BLaER1 treated with 17β-estradiol and CSF1 and Interleukin-3, amounts not matched to agents 10 nM and 100 nM (cell line): ENCODE results near the gene ZSCAN10.

ENCODE experiments used
- H3K27ac ChIP-seq, 11 experiments: shearing (Covaris generic); formaldehyde crosslinking; 2 replicates each; pipeline ENCODE4 v1.8.1; 2022
- H3K27me3 ChIP-seq, 11 experiments: shearing (Covaris generic); formaldehyde crosslinking; 2 replicates each; pipeline ENCODE4 v1.8.1; 2022
- H3K36me3 ChIP-seq, 11 experiments: shearing (Covaris generic); formaldehyde crosslinking; 2 replicates each; pipeline ENCODE4 v1.8.1; 2022
- H3K4me1 ChIP-seq, 10 experiments: shearing (Covaris generic); formaldehyde crosslinking; 2 replicates each; pipeline ENCODE4 v1.8.1; 2022
- H3K4me2 ChIP-seq, 11 experiments: shearing (Covaris generic); formaldehyde crosslinking; 2 replicates each; pipeline ENCODE4 v1.8.1; 2022
- H3K4me3 ChIP-seq, 10 experiments: shearing (Covaris generic); formaldehyde crosslinking; 2 replicates each; pipeline ENCODE4 v1.8.1; 2022
- H3K9ac ChIP-seq, 11 experiments: shearing (Covaris generic); formaldehyde crosslinking; 2 replicates each; pipeline ENCODE4 v1.8.1; 2022
- H3K9me3 ChIP-seq, 11 experiments: shearing (Covaris generic); formaldehyde crosslinking; replicated peaks in 1 of 11; 2 replicates each; pipeline ENCODE4 v1.8.1; 2022
- H4K20me1 ChIP-seq, 11 experiments: shearing (Covaris generic); formaldehyde crosslinking; 2 replicates each; pipeline ENCODE4 v1.8.1; 2022
- Cebpa-rat ChIP-seq, 11 experiments: shearing (Covaris generic); IDR thresholded peaks; 2 replicates each; pipeline ENCODE4 v1.8.1; 2022

The ZSCAN10 gene

GRCh38 chr16:3068487-3068886 is 30.6 kb downstream of the ZSCAN10 start:
- Histone ChIP-seq H3K27ac (peak overlapping the region in 4 of 11 experiments; percentile 38 to 58 (median 43); a peak in 7 of 22 replicates), H3K9ac (no peak overlapping the region), H4K20me1 (no peaks in the 10 kb centered on the region), H3K4me3 (no peak overlapping the region), H3K4me2 (peak overlapping the region in 5 of 11 experiments; percentile 19 to 40 (median 33); a peak in 3 of 22 replicates), H3K36me3 (no peaks in the 10 kb centered on the region), H3K9me3 (peaks cover 0 to 8% (median 5%) of the 10 kb centered on the region in 11 experiments; a peak in 7 of 22 replicates), H3K27me3 (no peaks in the 10 kb centered on the region), H3K4me1 (peaks cover 17 to 73% (median 61%) of the 10 kb centered on the region in 10 experiments)
- TF ChIP-seq Cebpa-rat (IDR thresholded peaks at IDR 0.05), result no peak

- no peak overlapping the region for H3K9ac ChIP-seq
- no peaks in the 10 kb centered on the region for H4K20me1 ChIP-seq
- H3K4me2 ChIP-seq, result peak overlapping the region in 1 of 11 experiments; percentile 30; a peak in 1 of 22 replicates
- TF ChIP-seq Cebpa-rat (IDR thresholded peaks at IDR 0.05), result no peak
- H3K36me3 ChIP-seq, result no peaks in the 10 kb centered on the region
- H3K27me3 ChIP-seq, result no peaks in the 10 kb centered on the region
- peaks cover 0 to 8% (median 5%) of the 10 kb centered on the region in 11 experiments; a peak in 7 of 22 replicates for H3K9me3 ChIP-seq
- H3K4me3 ChIP-seq, result no peak overlapping the region
- H3K27ac ChIP-seq, result peak overlapping the region in 1 of 11 experiments; percentile 59; a peak in 2 of 22 replicates
- peaks cover 9 to 52% (median 41%) of the 10 kb centered on the region in 10 experiments for H3K4me1 ChIP-seq
Observed at GRCh38 chr16:3066440-3066748, 32.7 kb downstream of the ZSCAN10 start.

- Histone ChIP-seq H3K4me1 (peaks cover 9 to 47% (median 36%) of the 10 kb centered on the region in 10 experiments), H4K20me1 (no peaks in the 10 kb centered on the region), H3K9me3 (peaks cover 0 to 8% (median 5%) of the 10 kb centered on the region in 11 experiments; a peak in 7 of 22 replicates), H3K4me2 (peak overlapping the region in 8 of 11 experiments; percentile 19 to 62 (median 28); a peak in 11 of 22 replicates), H3K36me3 (no peaks in the 10 kb centered on the region), H3K27ac (peak overlapping the region in 3 of 11 experiments; percentile 37 to 59 (median 37); a peak in 5 of 22 replicates), H3K4me3 (no peak overlapping the region), H3K27me3 (no peaks in the 10 kb centered on the region), H3K9ac (peak overlapping the region in 2 of 11 experiments; percentile 4 to 6; a peak in 1 of 22 replicates)
- TF ChIP-seq Cebpa-rat (IDR thresholded peaks at IDR 0.05), result no peak
Observed at GRCh38 chr16:3065742-3066439, 33.2 kb downstream of the ZSCAN10 start.

GRCh38 chr16:3065069-3065741 is 33.9 kb downstream of the ZSCAN10 start, which contains the start of gene IL32:
Gene IL32, plus strand, starts transcription at chr16:3065640. Its CDS starts 172 bp downstream, at chr16:3065812.
- Histone ChIP-seq H3K9me3 (peaks cover 0 to 8% (median 5%) of the 10 kb centered on the region in 11 experiments; a peak in 7 of 22 replicates), H3K27ac (peak within 1 kb of the TSS in 8 of 11 experiments; percentile 6 to 59 (median 31); a peak in 10 of 22 replicates), H3K4me1 (peaks cover 11 to 43% (median 32%) of the 10 kb centered on the region in 10 experiments), H3K9ac (peak within 1 kb of the TSS in 2 of 11 experiments; percentile 4 to 6; a peak in 2 of 22 replicates), H3K36me3 (no peaks in the 10 kb centered on the region), H3K4me3 (no peak within 1 kb of the TSS), H4K20me1 (no peaks in the 10 kb centered on the region), H3K4me2 (peak within 1 kb of the TSS in 9 of 11 experiments; percentile 9 to 62 (median 25); a peak in 15 of 22 replicates), H3K27me3 (no peaks in the 10 kb centered on the region)
- TF ChIP-seq Cebpa-rat (IDR thresholded peaks at IDR 0.05), result no peak

GRCh38 chr16:3063625-3064386 is 35.3 kb downstream of the ZSCAN10 start:
- Histone ChIP-seq H3K9ac (no peak overlapping the region), H3K27ac (no peak overlapping the region), H3K36me3 (no peaks in the 10 kb centered on the region), H3K27me3 (no peaks in the 10 kb centered on the region), H4K20me1 (no peaks in the 10 kb centered on the region), H3K9me3 (no peaks in the 10 kb centered on the region), H3K4me3 (no peak overlapping the region), H3K4me2 (no peak overlapping the region), H3K4me1 (peaks cover 19 to 44% (median 36%) of the 10 kb centered on the region in 10 experiments)
- no peak for TF ChIP-seq Cebpa-rat (IDR thresholded peaks at IDR 0.05)

GRCh38 chr16:3062553-3062952 is 36.5 kb downstream of the ZSCAN10 start:
- 0 out of 22 replicates have a peak, but pooled peaks cover 0 to 4% (median 0%) of the 10 kb centered on the region in 11 experiments for H3K36me3 ChIP-seq
- no peak overlapping the region for H3K4me2 ChIP-seq
- peaks cover 0 to 6% (median 0%) of the 10 kb centered on the region in 11 experiments; a peak in 3 of 22 replicates for H4K20me1 ChIP-seq
- H3K4me3 ChIP-seq, result no peak overlapping the region
- no peaks in the 10 kb centered on the region for H3K9me3 ChIP-seq
- no peak for TF ChIP-seq Cebpa-rat (IDR thresholded peaks at IDR 0.05)
- H3K27ac ChIP-seq, result no peak overlapping the region
- peaks cover 28 to 43% (median 36%) of the 10 kb centered on the region in 10 experiments for H3K4me1 ChIP-seq
- H3K9ac ChIP-seq, result no peak overlapping the region
- H3K27me3 ChIP-seq, result no peaks in the 10 kb centered on the region

GRCh38 chr16:3060339-3061127 is 38.6 kb downstream of the ZSCAN10 start:
- Histone ChIP-seq H3K4me1 (peaks cover 41 to 51% (median 48%) of the 10 kb centered on the region in 10 experiments), H3K27ac (peak overlapping the region in 2 of 11 experiments; percentile 92 to 96; a peak in 4 of 22 replicates), H3K36me3 (peaks cover 0 to 16% (median 0%) of the 10 kb centered on the region in 11 experiments; a peak in 3 of 22 replicates), H3K9me3 (no peaks in the 10 kb centered on the region), H3K4me2 (peak overlapping the region; percentile 95 to 100 (median 99); a peak in 19 of 22 replicates), H4K20me1 (peaks cover 0 to 6% (median 0%) of the 10 kb centered on the region in 11 experiments; a peak in 3 of 22 replicates), H3K9ac (peak overlapping the region in 2 of 11 experiments; percentile 97 to 98; a peak in 3 of 22 replicates), H3K27me3 (no peaks in the 10 kb centered on the region), H3K4me3 (no peak overlapping the region)
- no peak for TF ChIP-seq Cebpa-rat (IDR thresholded peaks at IDR 0.05)
